SK-N-SH (cell line): Measurements from ENCODE around the gene DQX1. TPM values are rescaled to one million over a fixed set of nuclear protein-coding genes. Genes with fewer than 3 reads are reported as not detected.

Experiments
- CTCF ChIA-PET: fragments of 300-600, 350-600 bp; formaldehyde crosslinking; extraction: SDS; loops from one replicate; lab custom pipeline; 2021; lab: Yijun Ruan, JAX
- POLR2A ChIA-PET: fragments of 350-600 bp; sonication (Branson Sonifier 250); formaldehyde crosslinking; extraction: SDS; loops from one replicate; lab custom pipeline; 2020; ENCODE audit warnings: antibody characterized with exemption, inconsistent platforms; lab: Yijun Ruan, JAX
- DNase-seq: peaks from one replicate; pipeline ENCODE4 v3.0.0; 2012
- H2AFZ ChIP-seq: fragments of 200-600 bp; sonication (generic); 2 replicates; pipeline ENCODE4 v1.8.1; 2016; ENCODE audit warnings: antibody characterized with exemption, mild to moderate bottlenecking, low read depth
- H3F3A ChIP-seq: fragments of 200-600 bp; sonication (generic); replicated peaks from 2 replicates; pipeline ENCODE3; 2016; ENCODE audit warnings: antibody characterized with exemption, mild to moderate bottlenecking; ENCODE audit not compliant: insufficient read depth
- H3K27ac ChIP-seq, 2 experiments: fragments of 200-500 bp in 1 of 2; fragments of 200-600 bp in 1 of 2; sonication (Bioruptor generic) in 1 of 2; sonication (generic), shearing (Covaris generic) in 1 of 2; 2 replicates each; pipeline versions ENCODE4 v1.5.1 to v1.6.1; 2014 to 2016; ENCODE audit warnings: low read depth in 2 of 2, inconsistent platforms in 1 of 2, low read length in 1 of 2, mild to moderate bottlenecking in 1 of 2, mixed read lengths in 1 of 2
- H3K27me3 ChIP-seq: fragments of 200-600 bp; sonication (generic), shearing (Covaris generic); 2 replicates; pipeline ENCODE4 v1.6.1; 2016; ENCODE audit warnings: mixed run types; ENCODE audit not compliant: insufficient read depth
- H3K36me3 ChIP-seq, 2 experiments: fragments of 200-500 bp in 1 of 2; fragments of 200-600 bp in 1 of 2; sonication (Bioruptor generic) in 1 of 2; sonication (generic) in 1 of 2; replicated peaks in 1 of 2; 2 replicates each; pipeline versions ENCODE3 to v1.5.1; 2014 to 2016; ENCODE audit warnings: low read length in 1 of 2, mild to moderate bottlenecking in 1 of 2; ENCODE audit not compliant: insufficient read depth in 2 of 2, control insufficient read depth in 1 of 2
- H3K4me1 ChIP-seq, 2 experiments: fragments of 200-500 bp in 1 of 2; fragments of 200-600 bp in 1 of 2; sonication (Bioruptor generic) in 1 of 2; sonication (generic), shearing (Covaris generic) in 1 of 2; 2 replicates each; pipeline versions ENCODE4 v1.5.1 to v1.6.1; 2014 to 2016; ENCODE audit warnings: low read depth in 1 of 2, low read length in 1 of 2, mixed run types in 1 of 2; ENCODE audit not compliant: insufficient read depth in 2 of 2, control insufficient read depth in 1 of 2
- H3K4me2 ChIP-seq: fragments of 200-600 bp; sonication (generic), shearing (Covaris generic); 2 replicates; pipeline ENCODE4 v1.6.1; 2017; ENCODE audit warnings: mixed run types
- H3K4me3 ChIP-seq, 2 experiments: fragments of 200-500 bp in 1 of 2; fragments of 200-600 bp in 1 of 2; sonication (Bioruptor generic) in 1 of 2; sonication (generic), shearing (Covaris generic) in 1 of 2; 2 replicates each; pipeline versions ENCODE4 v1.5.1 to v1.8.1; 2014 to 2016; ENCODE audit warnings: low read depth in 2 of 2, inconsistent platforms in 1 of 2, low read length in 1 of 2, mild to moderate bottlenecking in 1 of 2, mixed read lengths in 1 of 2, moderate library complexity in 1 of 2
- H3K79me2 ChIP-seq: fragments of 200-600 bp; sonication (generic); 2 replicates; pipeline ENCODE4 v1.8.1; 2017; ENCODE audit warnings: mild to moderate bottlenecking; ENCODE audit not compliant: insufficient read depth
- H3K9ac ChIP-seq: fragments of 200-600 bp; sonication (generic); 2 replicates; pipeline ENCODE4 v1.6.1; 2017; ENCODE audit warnings: mixed run types
- H3K9me2 ChIP-seq: fragments of 200-600 bp; sonication (generic); 2 replicates; pipeline ENCODE4 v1.6.1; 2017; ENCODE audit warnings: mixed run types
- H3K9me3 ChIP-seq: fragments of 200-600 bp; sonication (generic); 2 replicates; pipeline ENCODE4 v1.6.1; 2017; ENCODE audit warnings: mixed run types, mild to moderate bottlenecking, moderate library complexity
- H4K20me1 ChIP-seq: fragments of 200-600 bp; sonication (generic); 2 replicates; pipeline ENCODE4 v1.6.1; 2017; ENCODE audit warnings: mild to moderate bottlenecking, mixed run types; ENCODE audit not compliant: insufficient read depth
- CTCF ChIP-seq: fragments of 200-600 bp; sonication (generic); IDR thresholded peaks from 2 replicates; pipeline ENCODE4 v1.6.1; 2017; ENCODE audit warnings: antibody characterized with exemption, mild to moderate bottlenecking, moderate library complexity
- ELF1 ChIP-seq: IDR thresholded peaks from 2 replicates; pipeline ENCODE4 v1.4.0; 2012
- EP300 ChIP-seq, 2 experiments: IDR thresholded peaks; 2 replicates each; pipeline versions ENCODE4 v1.4.0 to v1.6.1; 2012; ENCODE audit warnings: borderline replicate concordance in 1 of 2, low read depth in 1 of 2, low read length in 1 of 2
- EZH2phosphoT487 ChIP-seq: fragments of 200-600 bp; sonication (generic); IDR thresholded peaks from 2 replicates; pipeline ENCODE4 v1.6.1; 2017; ENCODE audit warnings: low read depth, mixed run types, mild to moderate bottlenecking, antibody characterized with exemption, moderate library complexity, borderline replicate concordance
- NFIC ChIP-seq: IDR thresholded peaks from 2 replicates; pipeline ENCODE4 v1.4.0; 2012; ENCODE audit warnings: borderline replicate concordance
- PBX3 ChIP-seq: IDR thresholded peaks from 2 replicates; pipeline ENCODE4; 2012
- POLR2AphosphoS5 ChIP-seq: IDR thresholded peaks from 2 replicates; pipeline ENCODE4 v1.6.1; 2012; ENCODE audit warnings: low read depth, low read length
- TAF1 ChIP-seq: IDR thresholded peaks from 2 replicates; pipeline ENCODE4 v1.6.1; 2012; ENCODE audit warnings: low read depth, mild to moderate bottlenecking, low read length, moderate library complexity, borderline replicate concordance
- WGBS: methylation state at CpG from one replicate; pipeline ENCODE4 v1.1.6; 2017; ENCODE audit warnings: low lambda C conversion rate; 5-methylcytosine and 5-hydroxymethylcytosine counted together
- polyA plus RNA-seq, 3 experiments: library from polyadenylated mRNA; depleted of rRNA; stranded (reverse); fragments of >200 nt; gene quantifications; 2 replicates each; pipeline ENCODE4 v1.2.3, GENCODE V29; 2012

Gene DQX1
- polyA plus RNA-seq, 1 of the 3 experiments (the other 2 are of a cell fraction): 1.6 TPM

GRCh38 chr2:74546004-74546403 is 20.0 kb upstream of the DQX1 start:
- no peak overlapping the region for H3K4me2 ChIP-seq
- no peak overlapping the region for H2AFZ ChIP-seq
- H3K9me3 ChIP-seq: no peaks in the 10 kb centered on the region
- H3K79me2 ChIP-seq: peaks cover 18% of the 10 kb centered on the region; the same call in 1 of the 2 replicates
- no peak overlapping the region for H3K9ac ChIP-seq
- H3K9me2 ChIP-seq: no peaks in the 10 kb centered on the region
- POLR2A ChIA-PET: interaction anchor here (0.6 kb wide), 1 partner anchor 62 kb away, joined by 3 read pairs; no protein-coding TSS in a partner anchor
- H3K36me3 ChIP-seq: peaks cover 7 to 8% of the 10 kb centered on the region in 2 experiments
- CTCF ChIA-PET: interaction anchor here (1.0 to 5.6 kb wide), 3 partner anchors 13 to 81 kb away, joined by 3 to 26 read pairs (median 3); partner anchors contain the start of gene MOGS
- no peak overlapping the region for H3K27ac ChIP-seq
- H3K4me3 ChIP-seq: no peak overlapping the region
- no peak for DNase-seq
- TF ChIP-seq ELF1: no peak
- TF ChIP-seq EZH2phosphoT487: no peak
- no peak for TF ChIP-seq NFIC
- no peak for TF ChIP-seq POLR2AphosphoS5
- TF ChIP-seq EP300 (IDR thresholded peaks at IDR 0.05; ENCODE audit: borderline replicate concordance in 1 of 2, low read depth in 1 of 2, low read length in 1 of 2): no peak
- TF ChIP-seq PBX3: no peak
- no peak for TF ChIP-seq TAF1
- H3F3A ChIP-seq: peaks cover 7% of the 10 kb centered on the region
- H3K4me1 ChIP-seq: peaks cover 4 to 18% of the 10 kb centered on the region in 2 experiments; a peak in 3 of 4 replicates
- H3K27me3 ChIP-seq: no peaks in the 10 kb centered on the region
- no peaks in the 10 kb centered on the region for H4K20me1 ChIP-seq
- WGBS: 76% methylated on average over 3 of the region's 3 CpGs

- POLR2A ChIA-PET: interaction anchor here (1.6 kb wide), 1 partner anchor 72 kb away, joined by 4 read pairs; the partner anchor contains the start of gene MRPL53
- Histone ChIP-seq H3K36me3 (peaks cover 3% of the 10 kb centered on the region in 2 experiments), H3K4me1 (peaks cover 2 to 11% of the 10 kb centered on the region in 2 experiments; a peak in 3 of 4 replicates), H3K27ac (no peak overlapping the region), H3K4me2 (no peak overlapping the region), H3K27me3 (no peaks in the 10 kb centered on the region), H3K9me2 (no peaks in the 10 kb centered on the region), H3F3A (peaks cover 7% of the 10 kb centered on the region), H4K20me1 (no peaks in the 10 kb centered on the region), H3K9ac (no peak overlapping the region), H3K79me2 (peaks cover 4% of the 10 kb centered on the region; the same call in 1 of the 2 replicates), H2AFZ (no peak overlapping the region), H3K9me3 (no peaks in the 10 kb centered on the region), H3K4me3 (no peak overlapping the region)
- DNase-seq: no peak
- 94% methylated on average over 3 of the region's 3 CpGs for WGBS
- TF ChIP-seq CTCF (peak; percentile 13; the same call in 1 of the 2 replicates), POLR2AphosphoS5 (no peak)
- CTCF ChIA-PET: interaction anchor here (1.2 to 5.6 kb wide), 3 partner anchors 12 to 79 kb away, joined by 3 to 26 read pairs (median 7); partner anchors contain the start of gene MOGS
Observed at GRCh38 chr2:74544634-74545033, 18.6 kb upstream of the DQX1 start.
